ENCODE data around the gene HK3.

The HK3 gene

DNA sequence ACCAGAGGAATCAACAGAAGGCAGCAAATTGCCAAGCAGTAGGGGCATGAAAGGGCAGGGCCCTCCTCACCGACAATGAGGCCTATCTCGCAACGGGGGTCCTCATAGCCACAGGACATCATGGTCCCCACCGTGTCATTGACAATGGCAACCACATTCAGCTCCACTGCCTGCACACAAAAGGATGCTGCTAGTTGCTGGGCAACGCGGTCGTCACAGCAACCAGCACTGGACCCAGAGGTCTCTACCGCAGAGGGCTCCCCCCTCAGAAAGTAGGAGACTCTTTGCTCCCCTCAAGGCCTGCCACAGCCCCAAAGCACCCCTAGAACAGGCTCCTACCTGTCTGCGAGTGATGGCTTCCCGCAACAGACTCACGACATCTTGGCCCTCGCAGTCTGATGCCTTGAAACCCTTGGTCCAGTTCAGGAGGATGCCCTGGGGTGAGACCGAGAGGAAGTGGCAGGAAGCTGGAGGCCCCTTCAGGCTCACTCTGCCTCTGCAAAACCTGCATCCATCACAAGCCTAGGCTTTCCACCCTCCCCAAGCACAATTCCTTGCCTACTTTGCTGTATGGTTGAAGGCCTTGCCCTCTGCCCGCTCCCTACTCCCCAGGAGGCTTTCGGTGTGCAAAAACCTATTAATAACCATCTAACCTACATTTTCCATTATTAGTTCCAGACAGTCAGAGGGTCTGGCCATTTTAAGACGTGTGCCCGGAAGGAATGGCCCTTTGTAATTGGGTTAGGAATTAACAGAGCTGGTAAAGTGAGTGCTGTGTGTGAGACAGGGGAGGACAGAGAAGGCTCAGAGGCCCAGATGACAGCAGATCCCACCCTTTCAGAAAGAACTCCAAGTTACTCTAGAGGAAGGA is 15.2 kb downstream of the HK3 start:
- Histone ChIP-seq H2AFZ (ENCODE audit: low read length) (no peak overlapping the region), H3K27ac (ENCODE audit: low read depth, low read length, poor library complexity, severe bottlenecking) (no peak overlapping the region), H3K4me1 (ENCODE audit: insufficient read depth, low read length, severe bottlenecking) (no peaks in the 10 kb centered on the region), H3K79me2 (ENCODE audit: insufficient read depth, low read length) (no peaks in the 10 kb centered on the region), H3K9ac (ENCODE audit: low read length) (no peak overlapping the region), H4K20me1 (ENCODE audit: insufficient read depth, low read length) (no peaks in the 10 kb centered on the region), H3K4me3 (ENCODE audit: low read depth, low read length, poor library complexity, severe bottlenecking) (no peak overlapping the region), H3K4me2 (ENCODE audit: low read length) (no peak overlapping the region), H3K36me3 (ENCODE audit: insufficient read depth, low read length) (no peaks in the 10 kb centered on the region), H3K27me3 (ENCODE audit: insufficient read depth, low read length) (no peaks in the 10 kb centered on the region), H3F3A (ENCODE audit: insufficient read depth, low read length) (no peaks in the 10 kb centered on the region), H3K9me2 (ENCODE audit: low read depth, low read length) (no peaks in the 10 kb centered on the region), H3K9me3 (ENCODE audit: low read length) (no peaks in the 10 kb centered on the region)
- no peak for TF ChIP-seq EZH2 (IDR thresholded peaks at IDR 0.05; ENCODE audit: borderline replicate concordance, low read length)
- TF ChIP-seq, protein P1, sequence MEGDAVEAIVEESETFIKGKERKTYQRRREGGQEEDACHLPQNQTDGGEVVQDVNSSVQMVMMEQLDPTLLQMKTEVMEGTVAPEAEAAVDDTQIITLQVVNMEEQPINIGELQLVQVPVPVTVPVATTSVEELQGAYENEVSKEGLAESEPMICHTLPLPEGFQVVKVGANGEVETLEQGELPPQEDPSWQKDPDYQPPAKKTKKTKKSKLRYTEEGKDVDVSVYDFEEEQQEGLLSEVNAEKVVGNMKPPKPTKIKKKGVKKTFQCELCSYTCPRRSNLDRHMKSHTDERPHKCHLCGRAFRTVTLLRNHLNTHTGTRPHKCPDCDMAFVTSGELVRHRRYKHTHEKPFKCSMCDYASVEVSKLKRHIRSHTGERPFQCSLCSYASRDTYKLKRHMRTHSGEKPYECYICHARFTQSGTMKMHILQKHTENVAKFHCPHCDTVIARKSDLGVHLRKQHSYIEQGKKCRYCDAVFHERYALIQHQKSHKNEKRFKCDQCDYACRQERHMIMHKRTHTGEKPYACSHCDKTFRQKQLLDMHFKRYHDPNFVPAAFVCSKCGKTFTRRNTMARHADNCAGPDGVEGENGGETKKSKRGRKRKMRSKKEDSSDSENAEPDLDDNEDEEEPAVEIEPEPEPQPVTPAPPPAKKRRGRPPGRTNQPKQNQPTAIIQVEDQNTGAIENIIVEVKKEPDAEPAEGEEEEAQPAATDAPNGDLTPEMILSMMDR (IDR thresholded peaks at IDR 0.05; ENCODE audit: low read length) = no peak

DNA sequence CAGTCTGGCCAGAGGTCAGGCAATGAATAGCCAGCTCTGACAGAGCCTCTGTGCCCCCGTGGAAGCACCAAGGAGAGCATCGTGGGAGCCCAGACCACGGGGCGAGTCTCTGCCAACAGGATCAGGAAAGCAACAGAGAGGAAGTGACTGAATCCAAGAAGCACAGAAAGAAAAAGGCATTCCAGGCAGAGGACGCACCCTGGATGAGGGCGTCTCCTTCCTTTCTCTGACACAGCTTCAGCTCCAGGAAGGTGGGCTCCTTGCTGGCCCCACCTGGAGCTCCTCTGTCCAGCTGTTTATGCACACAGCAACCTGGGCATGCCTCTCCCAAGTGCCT is 16.6 kb downstream of the HK3 start:
- no peaks in the 10 kb centered on the region for H3F3A ChIP-seq (ENCODE audit: insufficient read depth, low read length)
- no peak overlapping the region for H3K4me3 ChIP-seq (ENCODE audit: low read depth, low read length, poor library complexity, severe bottlenecking)
- H3K9ac ChIP-seq (ENCODE audit: low read length) = no peak overlapping the region
- no peak overlapping the region for H3K27ac ChIP-seq (ENCODE audit: low read depth, low read length, poor library complexity, severe bottlenecking)
- no peaks in the 10 kb centered on the region for H4K20me1 ChIP-seq (ENCODE audit: insufficient read depth, low read length)
- H3K79me2 ChIP-seq (ENCODE audit: insufficient read depth, low read length) = no peaks in the 10 kb centered on the region
- H3K4me2 ChIP-seq (ENCODE audit: low read length) = no peak overlapping the region
- H3K36me3 ChIP-seq (ENCODE audit: insufficient read depth, low read length) = no peaks in the 10 kb centered on the region
- TF ChIP-seq, protein P1 (IDR thresholded peaks at IDR 0.05; ENCODE audit: low read length) = no peak
- no peak for TF ChIP-seq EZH2 (IDR thresholded peaks at IDR 0.05; ENCODE audit: borderline replicate concordance, low read length)
- no peaks in the 10 kb centered on the region for H3K9me3 ChIP-seq (ENCODE audit: low read length)
- no peaks in the 10 kb centered on the region for H3K4me1 ChIP-seq (ENCODE audit: insufficient read depth, low read length, severe bottlenecking)
- H2AFZ ChIP-seq (ENCODE audit: low read length) = no peak overlapping the region
- H3K27me3 ChIP-seq (ENCODE audit: insufficient read depth, low read length) = no peaks in the 10 kb centered on the region
- no peaks in the 10 kb centered on the region for H3K9me2 ChIP-seq (ENCODE audit: low read depth, low read length)

DNA sequence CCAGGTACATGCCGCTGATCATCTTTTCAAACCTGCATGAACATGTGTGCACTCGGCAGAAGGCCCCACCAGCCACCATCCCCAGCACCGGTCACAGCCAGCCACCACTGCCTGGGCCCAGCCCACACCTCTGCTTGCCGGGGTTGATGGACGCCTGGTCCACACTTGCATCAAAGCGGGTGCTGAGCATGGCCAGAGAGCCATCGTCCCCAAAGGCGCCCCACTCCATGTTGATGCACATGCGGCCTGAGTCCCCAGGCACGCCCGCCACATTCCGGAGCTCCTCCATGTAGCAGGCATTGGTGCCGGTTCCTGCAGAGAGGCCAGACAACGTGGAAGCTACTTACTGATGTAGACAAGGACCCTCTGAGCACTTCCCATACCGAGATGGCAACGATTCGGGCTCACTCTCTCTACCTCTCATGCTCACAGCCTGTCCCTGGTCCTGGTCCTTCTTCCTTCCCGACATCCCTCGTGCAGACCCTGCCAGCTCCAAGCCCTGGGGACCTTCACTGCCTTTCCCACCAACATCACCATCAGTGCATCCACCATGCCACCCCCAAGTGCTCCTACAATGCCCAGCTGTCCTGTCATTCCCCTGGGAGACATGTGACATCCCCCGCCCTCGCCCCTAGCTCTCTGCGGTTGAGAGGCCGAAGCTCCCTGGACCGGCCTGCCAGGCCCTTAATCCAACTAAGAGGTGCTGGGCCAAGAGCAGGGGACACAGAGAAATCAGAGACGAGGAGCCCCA is 17.2 kb downstream of the HK3 start:
- no peaks in the 10 kb centered on the region for H3K27me3 ChIP-seq (ENCODE audit: insufficient read depth, low read length)
- H3K9ac ChIP-seq (ENCODE audit: low read length) = no peak overlapping the region
- H2AFZ ChIP-seq (ENCODE audit: low read length) = no peak overlapping the region
- TF ChIP-seq, protein P1 (IDR thresholded peaks at IDR 0.05; ENCODE audit: low read length) = no peak
- no peak for TF ChIP-seq EZH2 (IDR thresholded peaks at IDR 0.05; ENCODE audit: borderline replicate concordance, low read length)
- no peaks in the 10 kb centered on the region for H3K9me2 ChIP-seq (ENCODE audit: low read depth, low read length)
- H3K9me3 ChIP-seq (ENCODE audit: low read length) = no peaks in the 10 kb centered on the region
- H3K27ac ChIP-seq (ENCODE audit: low read depth, low read length, poor library complexity, severe bottlenecking) = no peak overlapping the region
- no peaks in the 10 kb centered on the region for H3K36me3 ChIP-seq (ENCODE audit: insufficient read depth, low read length)
- H4K20me1 ChIP-seq (ENCODE audit: insufficient read depth, low read length) = no peaks in the 10 kb centered on the region
- no peaks in the 10 kb centered on the region for H3F3A ChIP-seq (ENCODE audit: insufficient read depth, low read length)
- H3K79me2 ChIP-seq (ENCODE audit: insufficient read depth, low read length) = no peaks in the 10 kb centered on the region
- no peak overlapping the region for H3K4me3 ChIP-seq (ENCODE audit: low read depth, low read length, poor library complexity, severe bottlenecking)
- no peaks in the 10 kb centered on the region for H3K4me1 ChIP-seq (ENCODE audit: insufficient read depth, low read length, severe bottlenecking)
- H3K4me2 ChIP-seq (ENCODE audit: low read length) = no peak overlapping the region

All from OCI-LY1 (cell line).